ENCODE data around the gene TECTA. TPM values are rescaled to one million over a fixed set of nuclear protein-coding genes. Genes with fewer than 3 reads are reported as not detected.
"Not testable (repeated sequence)": the region's sequence is repeated elsewhere in the genome, so short reads cannot be mapped to it uniquely, and the experiment has no call there.

Gene TECTA
- polyA plus RNA-seq, 1 donor (not counting 4 experiments of a cell fraction or from before 2014, with no cell fraction given), result 0.17 TPM

- Histone ChIP-seq H3K9me3 (ENCODE audit: control insufficient read depth, low read depth, low read length) (no peaks in the 10 kb centered on the region), H3K4me3 (ENCODE audit: control insufficient read depth in 2 of 3, extremely low read depth in 1 of 3, insufficient read depth in 2 of 3, low read depth in 1 of 3, low read length in 3 of 3) (no peak overlapping the region), H3K36me3 (ENCODE audit: control insufficient read depth in 2 of 2, extremely low read depth in 1 of 2, insufficient read depth in 2 of 2, low read length in 2 of 2) (no peaks in the 10 kb centered on the region), H4K20me1 (ENCODE audit: control insufficient read depth, extremely low read depth, insufficient read depth, low read length) (no peaks in the 10 kb centered on the region), H3K27ac (ENCODE audit: control insufficient read depth, insufficient read depth, low read length) (no peak overlapping the region), H3K27me3 (ENCODE audit: control insufficient read depth, extremely low read depth, insufficient read depth, low read length) (no peaks in the 10 kb centered on the region), H3K4me2 (ENCODE audit: control insufficient read depth, extremely low read depth, insufficient read depth, low read depth, low read length) (no peak overlapping the region), H3K9ac (ENCODE audit: control insufficient read depth, extremely low read depth, insufficient read depth, low read length) (no peak overlapping the region), H2AFZ (ENCODE audit: control insufficient read depth, low read length) (no peak overlapping the region), H3K4me1 (ENCODE audit: control insufficient read depth, extremely low read depth, insufficient read depth, low read length) (no peaks in the 10 kb centered on the region), H3K9me1 (ENCODE audit: control insufficient read depth, extremely low read depth, insufficient read depth, low read length) (no peaks in the 10 kb centered on the region), H3K79me2 (ENCODE audit: control insufficient read depth, insufficient read depth, low read length) (no peaks in the 10 kb centered on the region)
- DNase-seq (ENCODE audit: low read depth, low spot score) (no peak), FAIRE-seq (peak; percentile 5)
- peak; percentile 51 to 59 (median 55) for TF ChIP-seq CTCF (optimal IDR thresholded peaks at IDR 0.05 in 1 of 3, IDR thresholded peaks at IDR 0.05 in 1 of 3, conservative IDR thresholded peaks at IDR 0.05 in 1 of 3; ENCODE audit: extremely low read depth in 1 of 3, insufficient read depth in 2 of 3, low read length in 3 of 3)
- no peak for TF ChIP-seq EZH2 (IDR thresholded peaks at IDR 0.05; ENCODE audit: low read length)
- dilution Hi-C loops (cut with MboI; ENCODE audit: extremely low pct_ligation_motif_present, low sequenced_read_pairs), result no loop called here
These were observed 11.7 kb downstream of the TECTA start for GRCh38 chr11:121112498-121113455.

- FAIRE-seq, result no peak
- H3K4me1 ChIP-seq (ENCODE audit: control insufficient read depth, extremely low read depth, insufficient read depth, low read length), result no peaks in the 10 kb centered on the region
- DNase-seq (ENCODE audit: low read depth, low spot score), result no peak
- no peaks in the 10 kb centered on the region for H3K27me3 ChIP-seq (ENCODE audit: control insufficient read depth, extremely low read depth, insufficient read depth, low read length)
- no peak overlapping the region for H3K9ac ChIP-seq (ENCODE audit: control insufficient read depth, extremely low read depth, insufficient read depth, low read length)
- H2AFZ ChIP-seq (ENCODE audit: control insufficient read depth, low read length), result no peak overlapping the region
- no peak for TF ChIP-seq CTCF (optimal IDR thresholded peaks at IDR 0.05 in 1 of 3, IDR thresholded peaks at IDR 0.05 in 1 of 3, conservative IDR thresholded peaks at IDR 0.05 in 1 of 3; ENCODE audit: extremely low read depth in 1 of 3, insufficient read depth in 2 of 3, low read length in 3 of 3)
- TF ChIP-seq EZH2 (IDR thresholded peaks at IDR 0.05; ENCODE audit: low read length), result no peak
- H3K36me3 ChIP-seq (ENCODE audit: control insufficient read depth in 2 of 2, extremely low read depth in 1 of 2, insufficient read depth in 2 of 2, low read length in 2 of 2), result no peaks in the 10 kb centered on the region
- no peak overlapping the region for H3K4me2 ChIP-seq (ENCODE audit: control insufficient read depth, extremely low read depth, insufficient read depth, low read depth, low read length)
- H4K20me1 ChIP-seq (ENCODE audit: control insufficient read depth, extremely low read depth, insufficient read depth, low read length), result no peaks in the 10 kb centered on the region
- dilution Hi-C loops (cut with MboI; ENCODE audit: extremely low pct_ligation_motif_present, low sequenced_read_pairs), result no loop called here
- no peak overlapping the region for H3K27ac ChIP-seq (ENCODE audit: control insufficient read depth, insufficient read depth, low read length)
- H3K9me1 ChIP-seq (ENCODE audit: control insufficient read depth, extremely low read depth, insufficient read depth, low read length), result no peaks in the 10 kb centered on the region
- no peaks in the 10 kb centered on the region for H3K79me2 ChIP-seq (ENCODE audit: control insufficient read depth, insufficient read depth, low read length)
- H3K9me3 ChIP-seq (ENCODE audit: control insufficient read depth, low read depth, low read length), result no peaks in the 10 kb centered on the region
- no peak overlapping the region for H3K4me3 ChIP-seq (ENCODE audit: control insufficient read depth in 2 of 3, extremely low read depth in 1 of 3, insufficient read depth in 2 of 3, low read depth in 1 of 3, low read length in 3 of 3)
These were observed 12.6 kb downstream of the TECTA start for GRCh38 chr11:121113611-121114010.

GRCh38 chr11:121115024-121115423 is 14.0 kb downstream of the TECTA start:
- H3K4me3 ChIP-seq (ENCODE audit: control insufficient read depth in 2 of 3, extremely low read depth in 1 of 3, insufficient read depth in 2 of 3, low read depth in 1 of 3, low read length in 3 of 3); H3K9ac ChIP-seq (ENCODE audit: control insufficient read depth, extremely low read depth, insufficient read depth, low read length); H3K9me3 ChIP-seq (ENCODE audit: control insufficient read depth, low read depth, low read length); dilution Hi-C loops (cut with MboI; ENCODE audit: extremely low pct_ligation_motif_present, low sequenced_read_pairs); H3K4me1 ChIP-seq (ENCODE audit: control insufficient read depth, extremely low read depth, insufficient read depth, low read length); H3K36me3 ChIP-seq (ENCODE audit: control insufficient read depth in 2 of 2, extremely low read depth in 1 of 2, insufficient read depth in 2 of 2, low read length in 2 of 2); H3K9me1 ChIP-seq (ENCODE audit: control insufficient read depth, extremely low read depth, insufficient read depth, low read length); H4K20me1 ChIP-seq (ENCODE audit: control insufficient read depth, extremely low read depth, insufficient read depth, low read length); H3K4me2 ChIP-seq (ENCODE audit: control insufficient read depth, extremely low read depth, insufficient read depth, low read depth, low read length); H3K27ac ChIP-seq (ENCODE audit: control insufficient read depth, insufficient read depth, low read length); FAIRE-seq; DNase-seq (ENCODE audit: low read depth, low spot score); H3K79me2 ChIP-seq (ENCODE audit: control insufficient read depth, insufficient read depth, low read length); H2AFZ ChIP-seq (ENCODE audit: control insufficient read depth, low read length); H3K27me3 ChIP-seq (ENCODE audit: control insufficient read depth, extremely low read depth, insufficient read depth, low read length): not testable (repeated sequence)
